ENCODE data around the gene ZMIZ2.
A peak's percentile ranks its signal among the peaks of the same experiment; 100 is the strongest.

ZMIZ2 gene

GRCh38 chr7:44738876-44739665 is 9.6 kb upstream of the ZMIZ2 start:
- no peak overlapping the region for H3K4me3 ChIP-seq (ENCODE audit: low read depth, low read length)
- TF ChIP-seq CTCF (IDR thresholded peaks at IDR 0.05; ENCODE audit: low read depth, low read length, missing control alignments): no peak
- no peak for DNase-seq (ENCODE audit: low read depth)

GRCh38 chr7:44740055-44740454 is 8.6 kb upstream of the ZMIZ2 start:
- no peak for DNase-seq (ENCODE audit: low read depth)
- H3K4me3 ChIP-seq (ENCODE audit: low read depth, low read length): no peak overlapping the region
- TF ChIP-seq CTCF (IDR thresholded peaks at IDR 0.05; ENCODE audit: low read depth, low read length, missing control alignments): no peak

GRCh38 chr7:44743750-44744149 is 4.9 kb upstream of the ZMIZ2 start:
- TF ChIP-seq CTCF (IDR thresholded peaks at IDR 0.05; ENCODE audit: low read depth, low read length, missing control alignments): no peak
- H3K4me3 ChIP-seq (ENCODE audit: low read depth, low read length): no peak overlapping the region
- DNase-seq (ENCODE audit: low read depth): no peak

GRCh38 chr7:44748948-44749731 is 493 bp downstream of the ZMIZ2 start:
- no peak for TF ChIP-seq CTCF (IDR thresholded peaks at IDR 0.05; ENCODE audit: low read depth, low read length, missing control alignments)
- DNase-seq (ENCODE audit: low read depth): no peak
- H3K4me3 ChIP-seq (ENCODE audit: low read depth, low read length): peak overlapping the region; percentile 91

- peak overlapping the region; percentile 91 for H3K4me3 ChIP-seq (ENCODE audit: low read depth, low read length)
- DNase-seq (ENCODE audit: low read depth): no peak
- TF ChIP-seq CTCF (IDR thresholded peaks at IDR 0.05; ENCODE audit: low read depth, low read length, missing control alignments): no peak
Measured at GRCh38 chr7:44749992-44750391, 1.3 kb downstream of the ZMIZ2 start.

- no peak for TF ChIP-seq CTCF (IDR thresholded peaks at IDR 0.05; ENCODE audit: low read depth, low read length, missing control alignments)
- DNase-seq (ENCODE audit: low read depth): no peak
- H3K4me3 ChIP-seq (ENCODE audit: low read depth, low read length): peak overlapping the region; percentile 91
Measured at GRCh38 chr7:44750424-44750823, 1.8 kb downstream of the ZMIZ2 start.

Measured in GM12864 (cell line).